ENCODE results near the gene HSD11B2. TPM values are rescaled to one million over a fixed set of nuclear protein-coding genes. Genes with fewer than 3 reads are reported as not detected.

HSD11B2 gene
- total RNA-seq, 1 experiment from 2014 or later = 9.7 TPM

- H3K4me2 ChIP-seq (ENCODE audit: low read length) = no peak overlapping the region
- H3K4me1 ChIP-seq (ENCODE audit: control insufficient read depth in 1 of 2, insufficient read depth in 2 of 2, low read length in 2 of 2) = peaks cover 10 to 20% of the 10 kb centered on the region in 2 experiments
- no peaks in the 10 kb centered on the region for H3K79me2 ChIP-seq (ENCODE audit: insufficient read depth, low read length)
- no peak overlapping the region for H3K4me3 ChIP-seq (replicated peaks in 1 of 2; ENCODE audit: low read depth in 1 of 2, low read length in 2 of 2)
- H3K9me2 ChIP-seq (ENCODE audit: insufficient read depth) = no peaks in the 10 kb centered on the region
- ATAC-seq (no peak), DNase-seq (ENCODE audit: low read depth, low spot score) (no peak)
- BruUV-seq (replicated peaks) = no TSS peak
- no peaks in the 10 kb centered on the region for H3K9me3 ChIP-seq (ENCODE audit: control insufficient read depth in 1 of 2, insufficient read depth in 1 of 2, low read depth in 1 of 2, low read length in 2 of 2)
- ChIA-PET RAD21 (ENCODE audit: low non-redundant PET in 1 of 2, low total read pairs in 2 of 2, uncharacterized antibody in 2 of 2, unreplicated experiment in 2 of 2) (no interaction called here), POLR2A (no interaction called here), CTCF (no interaction called here)
- no peaks in the 10 kb centered on the region for H3K27me3 ChIP-seq (ENCODE audit: insufficient read depth, low read length)
- H4K20me1 ChIP-seq (ENCODE audit: insufficient read depth) = no peaks in the 10 kb centered on the region
- H3K9ac ChIP-seq (ENCODE audit: low read length) = no peak overlapping the region
- H3K36me3 ChIP-seq (ENCODE audit: control insufficient read depth in 1 of 2, insufficient read depth in 2 of 2, low read length in 2 of 2) = no peaks in the 10 kb centered on the region
- TF ChIP-seq TCF7L2 (IDR thresholded peaks at IDR 0.05; ENCODE audit: borderline replicate concordance, extremely low read depth, insufficient read depth, insufficient read length) (no peak), ZFX (IDR thresholded peaks at IDR 0.05) (no peak), RAD21 (IDR thresholded peaks at IDR 0.05; ENCODE audit: low read depth) (no peak), ZBTB33 (IDR thresholded peaks at IDR 0.05; ENCODE audit: extremely low read depth, insufficient replicate concordance, low read length) (no peak), JUND (IDR thresholded peaks at IDR 0.05) (no peak)
- no peak overlapping the region for H3K27ac ChIP-seq (ENCODE audit: low read depth, low read length)
- H2AFZ ChIP-seq (ENCODE audit: low read depth, low read length, poor library complexity, severe bottlenecking) = no peak overlapping the region
- intact Hi-C loops (cut with micrococcal nuclease) = loop anchor here (5.0 kb wide), 1 partner anchor 132 kb away; no protein-coding TSS in a partner anchor
Measured at GRCh38 chr16:67394155-67395104, 36.5 kb upstream of the HSD11B2 start.

- H3K27me3 ChIP-seq (ENCODE audit: insufficient read depth, low read length) = no peaks in the 10 kb centered on the region
- peaks cover 10 to 20% of the 10 kb centered on the region in 2 experiments for H3K4me1 ChIP-seq (ENCODE audit: control insufficient read depth in 1 of 2, insufficient read depth in 2 of 2, low read length in 2 of 2)
- RAD21 ChIA-PET (ENCODE audit: low non-redundant PET in 1 of 2, low total read pairs in 2 of 2, uncharacterized antibody in 2 of 2, unreplicated experiment in 2 of 2) = no interaction called here
- no peaks in the 10 kb centered on the region for H3K9me2 ChIP-seq (ENCODE audit: insufficient read depth)
- no peaks in the 10 kb centered on the region for H3K79me2 ChIP-seq (ENCODE audit: insufficient read depth, low read length)
- DNase-seq (ENCODE audit: low read depth, low spot score) (no peak), ATAC-seq (no peak)
- H3K4me2 ChIP-seq (ENCODE audit: low read length) = no peak overlapping the region
- no TSS peak for BruUV-seq (replicated peaks)
- H3K4me3 ChIP-seq (replicated peaks in 1 of 2; ENCODE audit: low read depth in 1 of 2, low read length in 2 of 2) = no peak overlapping the region
- intact Hi-C loops (cut with micrococcal nuclease) = loop anchor here (5.0 kb wide), 1 partner anchor 133 kb away; no protein-coding TSS in a partner anchor
- H2AFZ ChIP-seq (ENCODE audit: low read depth, low read length, poor library complexity, severe bottlenecking) = no peak overlapping the region
- H3K27ac ChIP-seq (ENCODE audit: low read depth, low read length) = no peak overlapping the region
- H3K9me3 ChIP-seq (ENCODE audit: control insufficient read depth in 1 of 2, insufficient read depth in 1 of 2, low read depth in 1 of 2, low read length in 2 of 2) = no peaks in the 10 kb centered on the region
- no peaks in the 10 kb centered on the region for H3K36me3 ChIP-seq (ENCODE audit: control insufficient read depth in 1 of 2, insufficient read depth in 2 of 2, low read length in 2 of 2)
- no peak overlapping the region for H3K9ac ChIP-seq (ENCODE audit: low read length)
- CTCF ChIA-PET = no interaction called here
- TF ChIP-seq FOSL1 (IDR thresholded peaks at IDR 0.05; ENCODE audit: low read depth) (no peak), RAD21 (IDR thresholded peaks at IDR 0.05; ENCODE audit: low read depth) (no peak), EZH2 (IDR thresholded peaks at IDR 0.05) (no peak), TCF7L2 (IDR thresholded peaks at IDR 0.05; ENCODE audit: borderline replicate concordance, extremely low read depth, insufficient read depth, insufficient read length) (no peak), SIN3A (IDR thresholded peaks at IDR 0.05; ENCODE audit: low read depth) (no peak), JUND (IDR thresholded peaks at IDR 0.05) (no peak), CBX3 (IDR thresholded peaks at IDR 0.05; ENCODE audit: low read depth) (no peak), EGR1 (IDR thresholded peaks at IDR 0.05; ENCODE audit: low read depth) (no peak), POLR2A (IDR thresholded peaks at IDR 0.05; ENCODE audit: borderline replicate concordance, extremely low read depth, insufficient read depth, insufficient read length) (no peak), YY1 (IDR thresholded peaks at IDR 0.05; ENCODE audit: extremely low read depth, insufficient replicate concordance, low read depth, low read length) (no peak), SP1 (IDR thresholded peaks at IDR 0.05; ENCODE audit: low read depth) (no peak), REST (IDR thresholded peaks at IDR 0.05; ENCODE audit: low read depth) (no peak)
- H4K20me1 ChIP-seq (ENCODE audit: insufficient read depth) = no peaks in the 10 kb centered on the region
- POLR2A ChIA-PET = no interaction called here
Measured at GRCh38 chr16:67395105-67395457, 35.8 kb upstream of the HSD11B2 start.

Measured in HCT116 (cell line).